Rectal smooth muscle tissue (tissue), 1 donor: ENCODE results near the gene DPH3.

ENCODE experiments used
- H3K27ac ChIP-seq: one replicate; pipeline ENCODE4 v1.7.0; 2013; ENCODE audit warnings: low read depth, low read length, inconsistent platforms
- H3K27me3 ChIP-seq: one replicate; pipeline ENCODE4 v1.7.0; 2013; ENCODE audit warnings: low read length; ENCODE audit not compliant: control insufficient read depth, insufficient read depth
- H3K36me3 ChIP-seq: one replicate; pipeline ENCODE4 v1.7.0; 2013; ENCODE audit warnings: low read length; ENCODE audit not compliant: control insufficient read depth, insufficient read depth
- H3K4me1 ChIP-seq: one replicate; pipeline ENCODE4 v1.7.0; 2013; ENCODE audit warnings: low read length; ENCODE audit not compliant: control insufficient read depth, insufficient read depth
- H3K4me3 ChIP-seq: one replicate; pipeline ENCODE4 v1.7.0; 2013; ENCODE audit warnings: low read length
- H3K9ac ChIP-seq: one replicate; pipeline ENCODE4 v1.7.0; 2013; ENCODE audit warnings: low read length

The DPH3 gene

GRCh38 chr3:16262174-16262573 lies 2.6 kb downstream of the DPH3 start:
- no peaks in the 10 kb centered on the region for H3K4me1 ChIP-seq
- H3K27ac ChIP-seq = no peak overlapping the region
- no peak overlapping the region for H3K4me3 ChIP-seq
- no peaks in the 10 kb centered on the region for H3K27me3 ChIP-seq
- no peak overlapping the region for H3K9ac ChIP-seq
- peaks cover 2% of the 10 kb centered on the region for H3K36me3 ChIP-seq

DNA sequence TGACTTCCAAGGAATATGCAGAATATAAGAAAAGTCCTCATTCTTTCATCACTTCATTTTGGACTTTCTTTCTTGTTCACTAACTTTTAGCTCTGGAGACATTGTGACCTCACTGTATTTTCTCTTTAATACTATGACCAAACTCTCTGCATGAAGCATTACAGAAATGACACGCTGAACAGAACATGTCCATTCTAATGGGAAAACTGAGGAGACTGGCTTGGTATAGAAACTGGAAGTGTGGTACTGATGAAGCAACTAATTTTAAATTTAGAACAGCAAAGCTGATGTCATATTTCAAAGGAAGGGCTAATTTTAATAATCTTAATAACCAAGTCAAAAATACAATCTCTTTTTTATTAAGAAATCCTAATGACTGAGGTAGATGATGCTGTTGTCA lies 4.7 kb downstream of the DPH3 start:
- H3K4me1 ChIP-seq = no peaks in the 10 kb centered on the region
- peaks cover 2% of the 10 kb centered on the region for H3K36me3 ChIP-seq
- no peak overlapping the region for H3K9ac ChIP-seq
- no peak overlapping the region for H3K27ac ChIP-seq
- no peaks in the 10 kb centered on the region for H3K27me3 ChIP-seq
- H3K4me3 ChIP-seq = no peak overlapping the region

- H3K9ac ChIP-seq = no peak overlapping the region
These were observed 5.9 kb downstream of the DPH3 start for GRCh38 chr3:16258866-16259265.

GRCh38 chr3:16258177-16258576 lies 6.6 kb downstream of the DPH3 start:
- H3K27me3 ChIP-seq = no peaks in the 10 kb centered on the region
- H3K9ac ChIP-seq = no peak overlapping the region
- no peaks in the 10 kb centered on the region for H3K4me1 ChIP-seq
- no peak overlapping the region for H3K4me3 ChIP-seq
- peaks cover 2% of the 10 kb centered on the region for H3K36me3 ChIP-seq
- H3K27ac ChIP-seq = no peak overlapping the region

More at GRCh38 chr3:16258866-16259265, 5.9 kb downstream of the DPH3 start:
- Histone ChIP-seq H3K4me3 (no peak overlapping the region), H3K36me3 (peaks cover 2% of the 10 kb centered on the region), H3K27me3 (no peaks in the 10 kb centered on the region), H3K4me1 (no peaks in the 10 kb centered on the region), H3K27ac (no peak overlapping the region)

- peaks cover 2% of the 10 kb centered on the region for H3K36me3 ChIP-seq
- H3K9ac ChIP-seq = no peak overlapping the region
- no peaks in the 10 kb centered on the region for H3K27me3 ChIP-seq
- H3K4me3 ChIP-seq = no peak overlapping the region
- no peaks in the 10 kb centered on the region for H3K4me1 ChIP-seq
- H3K27ac ChIP-seq = no peak overlapping the region
These were observed 7.4 kb downstream of the DPH3 start for GRCh38 chr3:16257309-16257708.

DNA sequence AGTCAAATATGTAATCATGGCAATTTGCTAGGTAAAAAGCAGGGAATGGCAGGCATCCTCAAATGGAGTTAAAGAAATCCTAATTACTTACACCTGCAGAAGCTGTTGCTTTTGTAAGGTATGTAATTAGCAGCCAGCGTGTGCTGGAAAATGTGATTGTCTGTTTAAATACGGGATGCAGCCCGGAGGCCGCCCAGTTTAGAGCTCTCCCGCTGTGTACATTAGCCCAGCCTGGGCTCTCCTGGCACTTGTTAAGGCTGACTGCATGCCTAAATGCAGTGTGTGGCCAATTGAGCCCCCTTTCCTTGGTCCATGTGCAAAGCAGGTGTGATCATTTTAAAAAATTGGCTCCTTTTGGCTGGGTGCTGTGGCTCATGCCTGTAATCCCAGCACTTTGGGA lies 9.0 kb downstream of the DPH3 start:
- H3K4me1 ChIP-seq = no peaks in the 10 kb centered on the region
- H3K4me3 ChIP-seq = no peak overlapping the region
- H3K27me3 ChIP-seq = no peaks in the 10 kb centered on the region
- no peak overlapping the region for H3K9ac ChIP-seq
- H3K27ac ChIP-seq = no peak overlapping the region
- H3K36me3 ChIP-seq = peaks cover 2% of the 10 kb centered on the region

- Histone ChIP-seq H3K9ac (no peak overlapping the region), H3K27ac (no peak overlapping the region), H3K27me3 (no peaks in the 10 kb centered on the region), H3K4me1 (no peaks in the 10 kb centered on the region), H3K4me3 (no peak overlapping the region), H3K36me3 (peaks cover 2% of the 10 kb centered on the region)
These were observed 9.4 kb downstream of the DPH3 start for GRCh38 chr3:16255326-16255725.

DNA sequence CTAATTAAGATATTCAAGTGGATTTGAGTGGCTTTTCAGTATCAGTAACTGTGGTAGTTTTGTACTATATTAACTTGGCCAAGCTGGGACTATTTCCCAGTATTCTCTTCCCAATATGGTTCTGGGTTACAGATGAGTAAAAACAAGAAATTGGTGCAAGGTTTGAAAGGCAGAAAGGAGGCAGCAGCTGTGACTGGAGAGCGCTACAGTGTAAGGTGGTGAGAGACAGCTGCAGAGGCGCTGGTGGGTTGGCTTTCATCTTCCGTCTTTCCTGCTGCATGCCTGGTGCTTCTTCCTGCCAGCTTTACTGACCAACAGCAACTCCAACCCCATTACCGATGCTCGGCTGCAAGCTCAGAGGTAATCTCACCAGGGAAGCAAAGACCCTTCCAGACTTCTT lies 9.8 kb downstream of the DPH3 start:
- no peaks in the 10 kb centered on the region for H3K27me3 ChIP-seq
- H3K9ac ChIP-seq = no peak overlapping the region
- H3K36me3 ChIP-seq = peaks cover 2% of the 10 kb centered on the region
- no peak overlapping the region for H3K27ac ChIP-seq
- no peak overlapping the region for H3K4me3 ChIP-seq
- no peaks in the 10 kb centered on the region for H3K4me1 ChIP-seq

- Histone ChIP-seq H3K9ac (no peak overlapping the region), H3K27ac (no peak overlapping the region)
These were observed 11.1 kb downstream of the DPH3 start for GRCh38 chr3:16253601-16254000.

DNA sequence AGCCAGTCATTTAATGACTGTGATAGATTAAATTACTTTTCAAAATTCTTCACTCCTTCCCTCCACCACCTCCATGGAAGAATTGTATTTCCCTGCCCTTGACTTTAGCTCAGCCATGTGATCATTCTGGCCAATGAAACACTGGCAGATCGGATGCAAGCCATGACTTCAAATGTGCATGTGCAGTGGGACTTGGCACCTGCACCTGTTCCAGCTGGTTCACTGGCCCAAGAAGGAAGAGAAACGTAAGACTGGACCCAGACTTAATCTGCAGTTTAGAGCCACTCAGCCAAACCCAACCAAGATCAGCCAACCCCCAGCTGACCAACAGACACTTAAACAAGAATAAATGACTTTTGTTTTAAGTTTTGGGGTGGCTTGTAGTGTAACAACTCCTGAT lies 11.8 kb downstream of the DPH3 start:
- H3K27ac ChIP-seq = no peak overlapping the region
- no peak overlapping the region for H3K9ac ChIP-seq
- no peaks in the 10 kb centered on the region for H3K27me3 ChIP-seq
- H3K4me1 ChIP-seq = no peaks in the 10 kb centered on the region
- no peak overlapping the region for H3K4me3 ChIP-seq
- no peaks in the 10 kb centered on the region for H3K36me3 ChIP-seq

More at GRCh38 chr3:16253601-16254000, 11.1 kb downstream of the DPH3 start:
- Histone ChIP-seq H3K36me3 (no peaks in the 10 kb centered on the region), H3K27me3 (no peaks in the 10 kb centered on the region), H3K4me1 (no peaks in the 10 kb centered on the region), H3K4me3 (no peak overlapping the region)

- Histone ChIP-seq H3K27ac (no peak overlapping the region), H3K36me3 (no peaks in the 10 kb centered on the region), H3K27me3 (no peaks in the 10 kb centered on the region), H3K4me1 (no peaks in the 10 kb centered on the region), H3K9ac (no peak overlapping the region), H3K4me3 (no peak overlapping the region)
These were observed 12.3 kb downstream of the DPH3 start for GRCh38 chr3:16252243-16252978.

GRCh38 chr3:16251316-16252085 lies 13.2 kb downstream of the DPH3 start:
- H3K36me3 ChIP-seq = no peaks in the 10 kb centered on the region
- H3K4me1 ChIP-seq = no peaks in the 10 kb centered on the region
- no peaks in the 10 kb centered on the region for H3K27me3 ChIP-seq
- H3K4me3 ChIP-seq = no peak overlapping the region
- no peak overlapping the region for H3K9ac ChIP-seq
- no peak overlapping the region for H3K27ac ChIP-seq

GRCh38 chr3:16249886-16250285 lies 14.9 kb downstream of the DPH3 start:
- no peaks in the 10 kb centered on the region for H3K36me3 ChIP-seq
- no peak overlapping the region for H3K4me3 ChIP-seq
- no peaks in the 10 kb centered on the region for H3K27me3 ChIP-seq
- no peaks in the 10 kb centered on the region for H3K4me1 ChIP-seq
- no peak overlapping the region for H3K9ac ChIP-seq
- no peak overlapping the region for H3K27ac ChIP-seq
